A673 (cell line): ENCODE data around the gene SLF1. TPM values are rescaled to one million over a fixed set of nuclear protein-coding genes. Genes with fewer than 3 reads are reported as not detected.
A peak's percentile ranks its signal among the peaks of the same experiment; 100 is the strongest.

ENCODE experiments used
- BruUV-seq: library from RNA; stranded (reverse); fragments of 400-500 nt; replicated peaks from 2 replicates; lab custom pipeline; 2021; lab: Mats Ljungman, UMichigan
- CTCF ChIA-PET: fragments of 300-600 bp; sonication (Branson Sonifier 250); formaldehyde crosslinking; loops from one replicate; lab custom pipeline; 2022; ENCODE audit warnings: antibody characterized with exemption; lab: Charles Lee
- POLR2A ChIA-PET: fragments of 300-600 bp; sonication (Branson Sonifier 250); formaldehyde crosslinking; loops from one replicate; lab custom pipeline; 2022; ENCODE audit warnings: antibody characterized with exemption; ENCODE audit not compliant: low non-redundant PET; lab: Charles Lee
- DNase-seq: peaks from one replicate; pipeline ENCODE4 v3.0.0-alpha.2; 2015; ENCODE audit warnings: low spot score
- H3K27ac ChIP-seq: fragments of 200-600 bp; sonication (generic); 2 replicates; pipeline ENCODE4 v1.5.1; 2016; ENCODE audit warnings: mixed run types, low read depth, mild to moderate bottlenecking, mixed read lengths, antibody characterized with exemption, low read length; ENCODE audit not compliant: poor library complexity, severe bottlenecking
- H3K27me3 ChIP-seq: fragments of 200-600 bp; sonication (generic); replicated peaks from 2 replicates; pipeline ENCODE4 v1.6.1; 2017; ENCODE audit warnings: mixed run types, low read depth, mild to moderate bottlenecking, mixed read lengths, antibody characterized with exemption, low read length; ENCODE audit not compliant: insufficient read depth, poor library complexity
- H3K36me3 ChIP-seq: fragments of 200-600 bp; sonication (generic); 2 replicates; pipeline ENCODE4 v1.6.1; 2016; ENCODE audit warnings: mixed run types, mild to moderate bottlenecking, mixed read lengths, antibody characterized with exemption, low read length; ENCODE audit not compliant: insufficient read depth, poor library complexity, severe bottlenecking
- H3K4me1 ChIP-seq: fragments of 200-600 bp; sonication (generic); 2 replicates; pipeline ENCODE4 v1.6.1; 2017; ENCODE audit warnings: mixed run types, mild to moderate bottlenecking, mixed read lengths, antibody characterized with exemption, low read length; ENCODE audit not compliant: insufficient read depth, poor library complexity, severe bottlenecking
- H3K4me3 ChIP-seq: fragments of 200-600 bp; sonication (generic); 2 replicates; pipeline ENCODE4 v1.5.1; 2016; ENCODE audit warnings: low read depth, mixed run types, mild to moderate bottlenecking, mixed read lengths, low read length; ENCODE audit not compliant: poor library complexity, severe bottlenecking
- H3K9me3 ChIP-seq: fragments of 200-600 bp; sonication (generic); 2 replicates; pipeline ENCODE4 v1.6.1; 2016; ENCODE audit warnings: mixed run types, low read depth, mild to moderate bottlenecking, mixed read lengths, antibody characterized with exemption, low read length; ENCODE audit not compliant: poor library complexity, severe bottlenecking
- CTCF ChIP-seq: fragments of 300-800, 200-600 bp; sonication (generic); conservative IDR thresholded peaks from 2 replicates; pipeline ENCODE4 v1.5.1; 2017; ENCODE audit warnings: low read depth, mild to moderate bottlenecking, antibody characterized with exemption, low read length, moderate library complexity, mixed read lengths
- EZH2 ChIP-seq: fragments of 200-600 bp; sonication (generic); IDR thresholded peaks from 2 replicates; pipeline ENCODE4 v1.6.1; 2017; ENCODE audit warnings: borderline replicate concordance, low read depth, mild to moderate bottlenecking, mixed read lengths, antibody characterized with exemption, low read length; ENCODE audit not compliant: poor library complexity, severe bottlenecking
- intact Hi-C: fragments of 100-400 bp; cut with micrococcal nuclease; formaldehyde crosslinking; loops from one replicate; pipeline ENCODE4 v1.10.0; 2022; ENCODE audit not compliant: unreplicated experiment
- total RNA-seq: library from RNA; stranded (reverse); gene quantifications from 2 replicates; pipeline ENCODE4 v1.2.3, GENCODE V29; 2021

Gene SLF1
- total RNA-seq, 1 experiment from 2014 or later, result 21.6 TPM

GRCh38 chr5:94692581-94692980 is 74.1 kb downstream of the SLF1 start:
- no TSS peak for BruUV-seq
- DNase-seq, result no peak
- CTCF ChIA-PET, result interaction anchor here (0.7 kb wide), 1 partner anchor 533 kb away, joined by 4 read pairs; no protein-coding TSS in a partner anchor
- Histone ChIP-seq H3K4me1 (peaks cover 18% of the 10 kb centered on the region), H3K27ac (no peak overlapping the region), H3K9me3 (no peaks in the 10 kb centered on the region), H3K27me3 (no peaks in the 10 kb centered on the region), H3K36me3 (peaks cover 19% of the 10 kb centered on the region), H3K4me3 (no peak overlapping the region)
- POLR2A ChIA-PET, result no interaction called here
- intact Hi-C loops, result no loop called here
- TF ChIP-seq CTCF, result no peak
- no peak for TF ChIP-seq EZH2

GRCh38 chr5:94693043-94693822 is 74.8 kb downstream of the SLF1 start:
- intact Hi-C loops, result loop anchor here (1.0 kb wide), 1 partner anchor 168 kb away; no protein-coding TSS in a partner anchor
- CTCF ChIA-PET, result interaction anchor here (0.7 kb wide), 1 partner anchor 534 kb away, joined by 4 read pairs; no protein-coding TSS in a partner anchor
- H3K27me3 ChIP-seq, result no peaks in the 10 kb centered on the region
- TF ChIP-seq CTCF (peak; percentile 59), EZH2 (no peak)
- peak; percentile 59 for DNase-seq
- no peaks in the 10 kb centered on the region for H3K9me3 ChIP-seq
- no TSS peak for BruUV-seq
- H3K4me1 ChIP-seq, result peaks cover 18% of the 10 kb centered on the region
- peaks cover 19% of the 10 kb centered on the region for H3K36me3 ChIP-seq
- H3K27ac ChIP-seq, result no peak overlapping the region
- H3K4me3 ChIP-seq, result no peak overlapping the region
- POLR2A ChIA-PET, result no interaction called here

- no peak for DNase-seq
- intact Hi-C loops, result loop anchor here (1.0 kb wide), 1 partner anchor 169 kb away; no protein-coding TSS in a partner anchor
- Histone ChIP-seq H3K4me3 (no peak overlapping the region), H3K9me3 (no peaks in the 10 kb centered on the region), H3K27ac (no peak overlapping the region), H3K36me3 (peaks cover 13% of the 10 kb centered on the region), H3K4me1 (peaks cover 18% of the 10 kb centered on the region), H3K27me3 (no peaks in the 10 kb centered on the region)
- BruUV-seq, result no TSS peak
- TF ChIP-seq CTCF, result no peak
- TF ChIP-seq EZH2, result no peak
- ChIA-PET POLR2A (no interaction called here), CTCF (no interaction called here)
Observed at GRCh38 chr5:94693845-94694370, 75.4 kb downstream of the SLF1 start.
